Activated naive CD4-positive, alpha-beta T cell treated with anti-CD3 and anti-CD28 coated beads for 36 hours (primary cell): ENCODE measurements around the gene CRYZL1. TPM values are rescaled to one million over a fixed set of nuclear protein-coding genes. Genes with fewer than 3 reads are reported as not detected.

Source experiments
- CTCF ChIA-PET: fragments of 350-600 bp; sonication (Branson Sonifier 250); formaldehyde crosslinking; loops from one replicate; lab custom pipeline; 2021; ENCODE audit warnings: antibody characterized with exemption; lab: Charles Lee
- DNase-seq: peaks from one replicate; pipeline ENCODE4 v3.0.0-alpha.2; 2020
- H3K27ac Mint-ChIP-seq: one replicate; pipeline ENCODE4 v1.8.0; 2021; ENCODE audit warnings: mild to moderate bottlenecking, mixed read lengths
- H3K27me3 Mint-ChIP-seq: one replicate; pipeline ENCODE4 v1.8.0; 2021; ENCODE audit warnings: low read depth, mixed read lengths
- H3K36me3 Mint-ChIP-seq: one replicate; pipeline ENCODE4 v1.8.0; 2021; ENCODE audit warnings: low read depth, mixed read lengths
- H3K4me1 Mint-ChIP-seq: one replicate; pipeline ENCODE4 v1.8.0; 2021; ENCODE audit warnings: low read depth, mixed read lengths
- H3K4me3 Mint-ChIP-seq: one replicate; pipeline ENCODE4 v1.8.0; 2021; ENCODE audit warnings: mild to moderate bottlenecking, moderate library complexity, mixed read lengths
- H3K9me3 Mint-ChIP-seq: one replicate; pipeline ENCODE4 v1.8.0; 2021; ENCODE audit warnings: mixed read lengths
- intact Hi-C: fragments of 100-400 bp; cut with micrococcal nuclease; formaldehyde crosslinking; loops from one replicate; pipeline ENCODE4 v1.15.1; 2023
- total RNA-seq, 2 experiments: library from RNA; stranded (reverse); gene quantifications; one replicate each; pipeline ENCODE4 v1.2.3, GENCODE V29; 2021

CRYZL1 gene
- total RNA-seq, 2 experiments from 2014 or later = 30.3 to 32.7 TPM

- Mint-ChIP-seq H3K4me1 (no peaks in the 10 kb centered on the region), H3K9me3 (no peaks in the 10 kb centered on the region), H3K27me3 (no peaks in the 10 kb centered on the region), H3K36me3 (no peaks in the 10 kb centered on the region), H3K27ac (no peak overlapping the region), H3K4me3 (no peak overlapping the region)
- intact Hi-C loops = no loop called here
- DNase-seq = no peak
- CTCF ChIA-PET = no interaction called here
These were observed 32.7 kb upstream of the CRYZL1 start for GRCh38 chr21:33674226-33674625.

GRCh38 chr21:33673473-33673872 lies 31.9 kb upstream of the CRYZL1 start:
- CTCF ChIA-PET = no interaction called here
- Mint-ChIP-seq H3K4me3 (no peak overlapping the region), H3K9me3 (no peaks in the 10 kb centered on the region), H3K27me3 (no peaks in the 10 kb centered on the region), H3K36me3 (no peaks in the 10 kb centered on the region), H3K4me1 (no peaks in the 10 kb centered on the region), H3K27ac (no peak overlapping the region)
- intact Hi-C loops = no loop called here
- no peak for DNase-seq

- H3K27ac Mint-ChIP-seq = no peak overlapping the region
- CTCF ChIA-PET = interaction anchor here (0.6 kb wide), 1 partner anchor 223 kb away, joined by 3 read pairs; no protein-coding TSS in a partner anchor
- H3K9me3 Mint-ChIP-seq = no peaks in the 10 kb centered on the region
- DNase-seq = no peak
- no peaks in the 10 kb centered on the region for H3K36me3 Mint-ChIP-seq
- intact Hi-C loops = no loop called here
- H3K27me3 Mint-ChIP-seq = no peaks in the 10 kb centered on the region
- H3K4me3 Mint-ChIP-seq = no peak overlapping the region
- no peaks in the 10 kb centered on the region for H3K4me1 Mint-ChIP-seq
These were observed 28.8 kb upstream of the CRYZL1 start for GRCh38 chr21:33670076-33670978.

GRCh38 chr21:33668620-33669019 lies 27.1 kb upstream of the CRYZL1 start:
- Mint-ChIP-seq H3K4me3 (no peak overlapping the region), H3K27ac (no peak overlapping the region), H3K27me3 (no peaks in the 10 kb centered on the region), H3K4me1 (no peaks in the 10 kb centered on the region), H3K36me3 (no peaks in the 10 kb centered on the region), H3K9me3 (no peaks in the 10 kb centered on the region)
- no peak for DNase-seq
- CTCF ChIA-PET = no interaction called here
- intact Hi-C loops = no loop called here

GRCh38 chr21:33668180-33668579 lies 26.6 kb upstream of the CRYZL1 start:
- Mint-ChIP-seq H3K27ac (no peak overlapping the region), H3K9me3 (no peaks in the 10 kb centered on the region), H3K4me3 (no peak overlapping the region), H3K27me3 (no peaks in the 10 kb centered on the region), H3K36me3 (no peaks in the 10 kb centered on the region), H3K4me1 (no peaks in the 10 kb centered on the region)
- intact Hi-C loops = no loop called here
- no peak for DNase-seq
- CTCF ChIA-PET = no interaction called here

- Mint-ChIP-seq H3K9me3 (no peaks in the 10 kb centered on the region), H3K4me3 (no peak overlapping the region), H3K4me1 (no peaks in the 10 kb centered on the region), H3K27ac (no peak overlapping the region), H3K27me3 (no peaks in the 10 kb centered on the region), H3K36me3 (no peaks in the 10 kb centered on the region)
- intact Hi-C loops = no loop called here
- no peak for DNase-seq
- CTCF ChIA-PET = no interaction called here
These were observed 26.1 kb upstream of the CRYZL1 start for GRCh38 chr21:33667636-33668035.

- Mint-ChIP-seq H3K9me3 (peaks cover under 1% of the 10 kb centered on the region), H3K36me3 (no peaks in the 10 kb centered on the region), H3K4me3 (no peak overlapping the region), H3K27me3 (no peaks in the 10 kb centered on the region), H3K4me1 (no peaks in the 10 kb centered on the region), H3K27ac (no peak overlapping the region)
- CTCF ChIA-PET = no interaction called here
- intact Hi-C loops = no loop called here
- DNase-seq = no peak
These were observed 24.6 kb upstream of the CRYZL1 start for GRCh38 chr21:33666153-33666552.

GRCh38 chr21:33664135-33664534 lies 22.6 kb upstream of the CRYZL1 start:
- no peak for DNase-seq
- Mint-ChIP-seq H3K27ac (no peak overlapping the region), H3K4me1 (no peaks in the 10 kb centered on the region), H3K27me3 (no peaks in the 10 kb centered on the region), H3K4me3 (no peak overlapping the region), H3K9me3 (peaks cover 2% of the 10 kb centered on the region), H3K36me3 (no peaks in the 10 kb centered on the region)
- intact Hi-C loops = no loop called here
- CTCF ChIA-PET = no interaction called here

- Mint-ChIP-seq H3K4me1 (no peaks in the 10 kb centered on the region), H3K36me3 (no peaks in the 10 kb centered on the region), H3K27me3 (no peaks in the 10 kb centered on the region), H3K9me3 (peaks cover 2% of the 10 kb centered on the region), H3K4me3 (no peak overlapping the region), H3K27ac (no peak overlapping the region)
- DNase-seq = no peak
- CTCF ChIA-PET = interaction anchor here (0.6 kb wide), 1 partner anchor 19 kb away, joined by 4 read pairs; no protein-coding TSS in a partner anchor
- intact Hi-C loops = no loop called here
These were observed 21.7 kb upstream of the CRYZL1 start for GRCh38 chr21:33663241-33663640.

- DNase-seq = no peak
- Mint-ChIP-seq H3K36me3 (no peaks in the 10 kb centered on the region), H3K9me3 (peaks cover 2% of the 10 kb centered on the region), H3K4me1 (no peaks in the 10 kb centered on the region), H3K27me3 (no peaks in the 10 kb centered on the region), H3K27ac (no peak overlapping the region), H3K4me3 (no peak overlapping the region)
- CTCF ChIA-PET = no interaction called here
- intact Hi-C loops = no loop called here
These were observed 20.5 kb upstream of the CRYZL1 start for GRCh38 chr21:33662046-33662445.

- no peaks in the 10 kb centered on the region for H3K27me3 Mint-ChIP-seq
- intact Hi-C loops = no loop called here
- no peak for DNase-seq
- peaks cover 2% of the 10 kb centered on the region for H3K9me3 Mint-ChIP-seq
- no peaks in the 10 kb centered on the region for H3K4me1 Mint-ChIP-seq
- H3K27ac Mint-ChIP-seq = no peak overlapping the region
- H3K4me3 Mint-ChIP-seq = no peak overlapping the region
- CTCF ChIA-PET = no interaction called here
- no peaks in the 10 kb centered on the region for H3K36me3 Mint-ChIP-seq
These were observed 19.6 kb upstream of the CRYZL1 start for GRCh38 chr21:33661146-33661545.

- Mint-ChIP-seq H3K9me3 (peaks cover 2% of the 10 kb centered on the region), H3K27ac (no peak overlapping the region), H3K36me3 (no peaks in the 10 kb centered on the region), H3K4me3 (no peak overlapping the region), H3K4me1 (no peaks in the 10 kb centered on the region), H3K27me3 (no peaks in the 10 kb centered on the region)
- intact Hi-C loops = no loop called here
- CTCF ChIA-PET = no interaction called here
- no peak for DNase-seq
These were observed 18.9 kb upstream of the CRYZL1 start for GRCh38 chr21:33660406-33660805.

GRCh38 chr21:33659568-33659949 lies 18.0 kb upstream of the CRYZL1 start:
- DNase-seq = no peak
- peaks cover 2% of the 10 kb centered on the region for H3K9me3 Mint-ChIP-seq
- H3K4me1 Mint-ChIP-seq = no peaks in the 10 kb centered on the region
- H3K27me3 Mint-ChIP-seq = no peaks in the 10 kb centered on the region
- no peak overlapping the region for H3K4me3 Mint-ChIP-seq
- CTCF ChIA-PET = interaction anchor here (0.8 kb wide), 1 partner anchor 195 kb away, joined by 3 read pairs; no protein-coding TSS in a partner anchor
- intact Hi-C loops = no loop called here
- no peaks in the 10 kb centered on the region for H3K36me3 Mint-ChIP-seq
- no peak overlapping the region for H3K27ac Mint-ChIP-seq
